GM08714 (cell line): ENCODE measurements around the gene RPS19BP1.

Experiments
- H3K4me3 ChIP-seq: fragments of 200-500 bp; sonication (Bioruptor generic); 2 replicates; pipeline ENCODE4 v1.5.1; 2014; ENCODE audit warnings: mild to moderate bottlenecking, low read length, inconsistent platforms
- ZNF274 ChIP-seq: IDR thresholded peaks from 2 replicates; pipeline ENCODE4 v1.6.1; 2012; ENCODE audit warnings: mild to moderate bottlenecking, low read depth, low read length

RPS19BP1 gene

DNA sequence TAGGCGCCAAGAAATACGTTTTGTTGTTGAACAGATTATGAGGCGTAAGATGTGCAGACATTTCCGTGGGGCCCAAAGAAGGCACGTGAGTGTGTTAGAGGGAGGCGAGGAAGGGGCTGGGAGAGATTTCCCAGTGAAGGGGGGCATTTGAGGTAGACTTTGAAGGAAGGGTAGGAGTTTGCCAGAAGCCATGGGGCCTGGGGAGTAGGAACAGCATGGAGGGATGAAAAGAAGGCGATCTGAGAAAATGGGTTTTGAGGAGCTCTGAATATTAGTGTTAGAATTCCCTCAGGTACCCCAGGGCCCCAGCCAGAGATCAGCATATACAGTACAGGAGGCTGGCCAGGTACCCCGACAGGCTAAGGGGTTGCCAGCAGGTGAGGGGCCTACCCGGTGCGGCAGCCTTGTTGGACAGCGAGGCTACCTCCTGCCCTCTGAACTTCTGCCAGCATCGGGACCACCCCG lies 30.9 kb downstream of the RPS19BP1 start:
- no peak for TF ChIP-seq ZNF274
- peak overlapping the region; percentile 42; the same call in 1 of the 2 replicates for H3K4me3 ChIP-seq

DNA sequence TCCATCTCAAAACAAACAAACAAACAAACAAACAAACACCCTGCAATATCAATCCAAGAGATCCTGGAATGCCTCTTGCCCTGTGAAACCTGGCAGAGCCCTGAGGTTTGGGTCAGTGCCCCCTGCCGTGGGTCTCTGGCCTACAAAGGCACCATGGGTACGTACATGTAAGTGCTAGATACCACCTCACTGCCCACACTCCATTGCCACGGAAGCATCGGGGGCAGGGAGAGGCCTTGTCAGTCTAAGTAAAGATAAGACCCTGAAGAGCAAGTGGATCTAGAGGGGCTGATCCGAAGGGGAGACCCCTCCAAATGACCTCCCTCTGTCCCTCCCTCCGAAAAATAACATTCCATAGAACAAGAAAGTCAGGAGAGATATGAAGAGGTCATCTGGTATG lies 32.4 kb downstream of the RPS19BP1 start:
- no peak overlapping the region for H3K4me3 ChIP-seq
- TF ChIP-seq ZNF274, result no peak

DNA sequence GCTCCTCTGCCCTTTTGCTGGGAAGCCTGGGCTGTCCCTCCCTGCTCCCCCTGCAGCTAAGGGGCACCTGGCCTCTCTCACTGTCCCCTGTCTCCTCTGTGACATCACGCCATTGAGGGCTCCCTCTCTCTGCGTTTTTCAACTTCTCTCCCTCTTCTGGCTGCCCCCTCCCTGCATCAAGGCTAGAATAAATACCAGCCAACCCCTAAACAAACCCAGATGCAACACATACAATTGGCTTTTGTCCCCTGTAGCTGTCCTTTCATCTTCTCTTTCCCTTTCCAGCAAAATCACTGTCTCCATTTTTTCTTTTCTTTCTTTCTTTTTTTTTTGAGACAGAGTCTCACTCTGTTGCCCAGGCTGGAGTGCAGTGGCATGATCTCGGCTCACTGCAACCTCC lies 33.7 kb downstream of the RPS19BP1 start:
- no peak for TF ChIP-seq ZNF274
- H3K4me3 ChIP-seq, result no peak overlapping the region

DNA sequence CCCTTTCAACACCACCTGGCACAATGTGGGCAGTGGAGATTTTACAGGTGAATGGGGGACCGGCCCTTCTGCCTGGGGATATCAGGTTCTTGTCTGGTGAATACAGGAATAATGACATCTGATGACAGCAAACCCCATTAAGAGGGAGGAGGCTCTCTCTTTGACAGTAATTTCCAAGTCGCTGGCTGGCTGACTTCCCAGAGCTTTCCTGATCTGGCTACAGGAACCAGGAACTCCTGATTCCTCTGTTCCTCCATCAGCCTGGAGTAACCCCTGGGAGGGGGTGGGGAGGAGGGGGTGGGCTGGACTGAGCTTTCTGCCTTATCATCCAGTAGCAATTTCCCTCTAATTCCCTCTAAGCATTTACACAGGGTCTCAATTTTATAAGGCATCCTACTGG lies 34.2 kb downstream of the RPS19BP1 start:
- H3K4me3 ChIP-seq, result no peak overlapping the region
- no peak for TF ChIP-seq ZNF274

DNA sequence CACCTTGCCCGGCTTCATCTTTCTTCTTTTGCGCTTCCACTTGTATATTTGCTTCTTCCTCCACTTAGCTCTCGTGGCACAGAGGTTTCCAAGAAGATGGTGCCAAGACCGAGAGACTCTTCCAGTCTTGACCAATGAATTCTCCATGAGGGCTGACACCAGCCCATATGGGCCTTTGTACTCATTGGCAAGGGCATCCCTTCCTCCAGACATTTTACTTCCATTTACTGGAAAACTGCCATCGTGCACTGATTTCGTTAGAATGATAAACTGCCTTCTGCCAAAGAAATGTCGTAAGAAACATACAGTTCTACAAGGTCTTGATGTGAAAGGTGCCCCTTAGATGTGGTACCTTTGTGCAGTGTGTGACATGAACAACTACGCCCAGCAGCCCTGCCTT lies 35.1 kb downstream of the RPS19BP1 start:
- H3K4me3 ChIP-seq, result no peak overlapping the region
- no peak for TF ChIP-seq ZNF274

DNA sequence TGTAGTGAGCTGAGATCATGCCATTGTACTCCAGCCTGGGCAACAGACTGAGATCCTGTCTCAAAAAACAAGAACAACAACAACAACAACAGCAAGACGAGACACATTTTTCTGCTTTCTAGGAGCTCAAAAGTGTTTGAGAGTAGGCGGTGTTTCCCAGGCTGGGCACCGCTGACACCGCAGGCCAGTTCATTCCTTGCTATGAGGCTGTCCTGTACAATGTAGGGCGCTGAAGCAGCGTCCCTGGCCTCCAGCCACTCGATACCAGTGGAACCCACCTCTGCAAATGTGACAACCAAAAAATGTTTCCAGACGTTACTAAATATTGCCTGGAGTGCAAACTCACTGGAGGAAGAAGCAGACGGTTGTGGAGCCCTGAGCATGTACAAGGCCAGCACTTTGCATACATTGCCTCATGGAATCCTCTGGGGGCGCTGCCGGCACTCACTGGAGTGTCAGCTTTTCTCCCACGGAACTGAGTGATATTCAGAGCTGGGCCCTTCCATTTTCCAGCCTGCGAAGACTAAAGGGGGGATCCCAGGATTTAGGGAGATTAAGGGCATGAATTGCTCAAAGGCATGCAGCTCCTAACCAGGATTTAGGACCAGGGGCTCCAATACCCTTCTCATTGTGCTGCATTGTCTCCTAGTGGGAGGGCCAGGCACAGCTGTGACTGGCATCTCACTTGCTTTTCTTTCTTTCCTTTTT lies 36.3 kb downstream of the RPS19BP1 start:
- no peak for TF ChIP-seq ZNF274

DNA sequence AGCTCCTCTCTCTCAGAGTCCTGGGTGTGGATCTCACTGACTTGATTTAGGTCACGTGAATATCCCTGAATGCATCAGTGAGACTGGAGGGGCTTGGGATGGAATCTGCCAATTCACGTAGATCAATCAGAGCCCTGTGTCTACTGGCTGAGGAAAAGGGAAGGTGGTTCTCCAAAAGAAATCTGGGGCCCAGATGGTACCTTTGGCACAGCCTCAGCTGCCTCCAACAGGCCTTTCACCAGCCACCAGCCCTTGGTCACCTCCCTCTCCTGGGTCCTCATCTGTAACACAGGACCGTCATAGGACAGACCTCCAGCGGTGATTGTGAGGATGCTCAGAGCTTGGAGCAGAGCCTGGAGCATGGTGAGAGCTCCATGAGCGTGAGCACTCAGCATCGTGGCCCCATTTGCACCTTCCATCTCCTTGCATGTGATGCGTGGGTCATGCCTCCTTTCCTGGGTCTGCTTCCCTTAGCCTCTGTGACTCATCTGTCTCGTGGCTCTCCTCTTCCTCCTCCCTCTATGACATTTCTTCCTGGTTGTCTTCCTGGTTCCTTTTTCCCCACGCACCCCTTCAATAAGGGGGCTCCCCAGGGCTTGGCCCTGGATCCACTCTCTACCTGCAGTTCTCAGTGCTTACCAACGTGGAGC lies 38.0 kb downstream of the RPS19BP1 start:
- TF ChIP-seq ZNF274, result no peak
- H3K4me3 ChIP-seq, result no peak overlapping the region

More for the DNA sequence above, 36.3 kb downstream of the RPS19BP1 start:
- H3K4me3 ChIP-seq, result no peak overlapping the region

DNA sequence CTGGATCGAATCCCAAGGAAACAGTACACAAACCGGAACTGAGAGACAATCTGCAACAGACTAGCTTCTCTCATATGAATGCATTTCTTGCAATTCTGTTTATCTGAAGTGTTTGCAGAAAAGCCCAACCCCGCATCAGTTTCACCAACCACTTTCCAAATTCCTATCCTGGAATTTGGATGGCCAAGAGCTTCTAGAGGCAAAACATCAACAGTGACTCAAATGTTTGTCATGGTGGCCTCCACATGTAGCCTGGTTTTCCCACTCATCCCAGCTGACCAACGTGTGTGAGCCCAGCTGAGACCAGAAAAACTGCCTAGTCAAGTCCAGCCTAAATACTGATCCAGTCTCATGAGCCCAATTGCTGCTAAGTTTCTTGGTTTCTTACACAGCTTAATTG lies 38.8 kb downstream of the RPS19BP1 start:
- no peak for TF ChIP-seq ZNF274

DNA sequence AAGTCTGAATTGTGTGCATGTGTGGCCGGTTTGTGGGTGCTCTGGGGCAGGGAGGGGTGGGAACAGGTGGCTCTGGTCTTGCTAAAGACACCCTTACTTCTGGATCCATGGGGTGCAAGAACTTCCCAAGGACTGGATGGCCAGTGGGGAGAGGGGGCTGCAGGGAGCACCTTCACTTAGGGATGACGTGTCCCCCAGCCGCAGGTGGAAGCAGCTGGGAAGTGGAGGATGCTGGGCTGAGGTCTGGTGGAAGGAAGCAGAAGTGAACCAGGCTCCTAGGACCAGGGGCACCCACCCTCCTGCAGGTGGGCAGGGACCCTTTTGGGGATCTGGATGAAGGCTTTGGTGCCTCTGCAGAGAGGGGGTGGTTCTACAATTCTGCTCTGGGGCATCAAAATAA lies 40.4 kb downstream of the RPS19BP1 start:
- no peak overlapping the region for H3K4me3 ChIP-seq
- no peak for TF ChIP-seq ZNF274

More for the DNA sequence above, 38.8 kb downstream of the RPS19BP1 start:
- no peak overlapping the region for H3K4me3 ChIP-seq

DNA sequence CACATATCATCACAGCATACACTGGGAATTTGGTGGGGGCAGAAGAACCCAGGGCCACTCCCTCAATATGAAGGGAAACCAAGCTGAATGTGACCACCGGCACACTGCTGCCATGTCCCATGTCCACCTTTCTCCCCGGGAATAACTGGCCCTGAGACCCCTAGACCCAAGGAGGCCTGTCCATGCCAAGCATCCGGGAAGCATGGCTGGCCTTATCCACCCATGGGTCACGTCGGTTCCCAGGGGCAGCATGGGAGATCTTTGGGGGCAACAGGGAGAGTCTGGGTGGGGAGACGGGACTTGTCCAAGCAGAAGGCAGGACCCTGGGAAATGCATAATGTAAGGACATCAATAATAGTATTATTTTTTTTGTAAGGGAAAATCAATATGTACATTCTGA lies 40.9 kb downstream of the RPS19BP1 start:
- no peak for TF ChIP-seq ZNF274
- H3K4me3 ChIP-seq, result no peak overlapping the region

DNA sequence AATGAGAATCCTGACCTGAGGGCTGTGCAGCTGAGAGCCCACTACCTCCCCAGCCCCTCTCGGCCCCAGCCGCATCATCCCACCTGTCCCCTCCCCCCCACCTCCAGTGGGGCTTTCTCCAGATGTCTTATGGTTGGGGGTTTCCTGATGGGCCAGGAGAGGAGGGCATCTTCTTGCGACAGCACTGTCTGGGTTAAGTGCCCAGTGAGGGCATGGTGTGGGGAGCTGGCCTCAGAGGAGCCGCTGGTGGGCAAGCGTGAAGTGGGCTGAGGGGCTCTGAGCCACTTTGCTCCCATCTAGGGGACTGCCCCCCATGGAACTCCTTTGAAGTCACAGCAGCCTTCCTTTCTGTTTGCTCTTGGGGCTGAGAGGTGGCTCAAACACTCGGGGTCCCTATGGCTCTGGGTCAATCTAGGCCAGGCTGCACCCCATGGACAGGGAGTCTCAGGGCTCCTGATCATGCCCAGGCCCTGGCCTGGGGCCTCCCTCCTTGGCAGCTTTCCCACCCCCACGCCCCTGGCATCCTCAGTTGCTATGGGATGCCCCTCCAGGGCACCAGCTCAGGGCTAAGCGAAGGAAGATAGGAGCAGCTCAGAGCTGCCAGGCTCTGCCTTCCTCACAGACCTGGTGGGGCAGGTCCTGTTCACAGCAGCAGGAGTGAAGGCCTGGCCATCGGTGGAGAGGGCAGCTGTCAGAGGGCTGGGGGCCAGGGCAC lies 41.4 kb downstream of the RPS19BP1 start:
- H3K4me3 ChIP-seq, result no peak overlapping the region
- no peak for TF ChIP-seq ZNF274

DNA sequence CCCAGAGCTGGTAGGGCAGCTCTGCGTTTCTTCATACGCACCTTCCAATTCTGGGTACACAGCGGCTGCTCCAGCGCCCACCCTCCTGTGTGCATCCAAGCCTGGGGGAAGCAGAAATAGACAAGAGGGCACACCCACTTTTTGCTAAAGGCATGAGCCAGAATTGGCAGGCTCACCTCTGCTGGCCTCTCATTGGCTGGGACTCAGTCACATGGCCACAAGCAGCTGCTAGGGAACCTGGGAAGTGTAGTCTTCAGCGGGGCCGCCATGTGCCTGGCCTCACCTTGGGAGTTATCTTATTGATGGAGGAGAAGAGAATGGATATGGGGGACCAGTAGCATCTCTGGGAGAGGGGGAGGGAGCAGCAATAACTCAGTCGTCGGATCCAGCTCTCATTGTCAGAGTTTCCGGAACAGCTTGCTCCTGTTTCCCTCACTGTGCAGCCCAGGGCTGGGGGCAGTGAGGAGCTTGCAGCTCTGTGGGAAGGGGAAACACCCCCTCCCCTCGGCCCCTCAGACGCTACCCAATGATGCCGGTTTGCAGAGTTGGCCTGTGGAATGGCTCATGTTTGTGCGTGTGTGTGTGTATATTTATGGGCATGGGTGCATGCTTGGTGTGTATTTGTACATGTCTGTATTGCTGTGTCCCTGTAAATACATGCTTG lies 42.3 kb downstream of the RPS19BP1 start:
- no peak overlapping the region for H3K4me3 ChIP-seq
- TF ChIP-seq ZNF274, result no peak

DNA sequence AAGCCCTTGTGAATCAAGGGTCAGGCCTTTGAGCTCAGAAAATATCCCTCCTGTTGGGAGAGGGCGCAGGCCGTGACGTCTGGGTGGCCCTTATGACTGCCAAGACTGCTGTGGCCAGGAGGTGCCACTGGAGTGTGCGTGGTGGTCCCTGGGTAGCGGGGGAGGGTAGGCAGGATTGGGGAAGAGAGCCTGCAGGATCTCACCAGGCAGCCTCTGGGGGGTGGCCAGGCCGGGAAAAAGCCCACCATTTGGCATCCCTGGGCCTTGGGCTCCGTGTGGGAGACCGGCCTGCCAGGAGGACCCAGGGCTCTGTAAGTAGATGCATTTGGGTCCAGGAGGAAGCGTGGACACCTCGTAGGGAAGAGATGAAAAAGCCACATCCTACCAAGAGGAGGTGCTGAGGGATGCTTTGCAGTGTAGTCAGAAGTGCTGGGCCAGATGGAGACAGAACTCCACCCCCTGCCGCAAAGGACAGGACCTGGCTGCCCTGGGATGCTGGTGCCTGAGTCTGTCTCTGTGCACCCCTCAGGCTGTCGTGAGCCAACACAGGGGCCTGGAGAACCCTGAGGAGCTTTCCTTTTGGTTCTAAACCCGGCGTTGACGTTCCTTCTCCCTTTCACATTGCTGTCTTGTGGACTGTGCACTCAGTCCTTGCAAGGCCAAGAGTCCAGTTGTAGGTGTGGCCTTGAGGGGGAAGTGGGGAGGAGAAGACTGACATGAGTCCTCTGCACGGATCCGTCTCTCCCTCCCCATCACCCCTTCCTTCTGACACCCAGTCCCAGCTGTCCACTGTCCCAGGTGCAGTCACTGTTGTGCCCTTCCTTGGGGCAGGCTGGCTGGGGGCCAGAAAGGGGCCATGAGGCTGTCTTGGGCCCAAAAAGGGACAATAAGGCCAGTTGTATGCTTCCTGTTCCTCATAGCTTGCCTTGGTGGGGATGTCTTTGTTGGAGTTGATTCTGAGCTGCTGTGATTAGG lies 43.2 kb downstream of the RPS19BP1 start:
- H3K4me3 ChIP-seq, result no peak overlapping the region
- no peak for TF ChIP-seq ZNF274
